Mesothelial cell of epicardium (in vitro differentiated cells): ENCODE results near the gene ITLN2. TPM values are rescaled to one million over a fixed set of nuclear protein-coding genes. Genes with fewer than 3 reads are reported as not detected.
"Not testable (repeated sequence)": the region's sequence is repeated elsewhere in the genome, so short reads cannot be mapped to it uniquely, and the experiment has no call there.

Experiments used
- DNase-seq, 2 experiments: peaks; one replicate each; pipeline ENCODE4 v3.0.0; 2021; ENCODE audit warnings: low spot score in 2 of 2; ENCODE audit not compliant: unreplicated experiment in 2 of 2
- H3K27ac Mint-ChIP-seq: 2 replicates; pipeline ENCODE4 v1.8.0; 2021; ENCODE audit warnings: mixed read lengths
- H3K27me3 Mint-ChIP-seq: 2 replicates; pipeline ENCODE4 v1.8.0; 2021; ENCODE audit warnings: low read depth, mixed read lengths
- H3K36me3 Mint-ChIP-seq: 2 replicates; pipeline ENCODE4 v1.8.0; 2021; ENCODE audit warnings: mixed read lengths
- H3K4me1 Mint-ChIP-seq: 2 replicates; pipeline ENCODE4 v1.8.0; 2021; ENCODE audit warnings: mixed read lengths
- H3K4me3 Mint-ChIP-seq: 2 replicates; pipeline ENCODE4 v1.8.0; 2021; ENCODE audit warnings: mild to moderate bottlenecking, moderate library complexity, mixed read lengths
- H3K9me3 Mint-ChIP-seq: 2 replicates; pipeline ENCODE4 v1.8.0; 2021; ENCODE audit warnings: mixed read lengths
- total RNA-seq: library from RNA; stranded (reverse); gene quantifications from 3 replicates; pipeline ENCODE4 v1.2.1, GENCODE V29; 2021
- TF ChIP-seq, protein P1 (sequence below): fragments of 200-600 bp; sonication (generic); IDR thresholded peaks from one replicate; pipeline ENCODE4 v1.5.0; 2021; ENCODE audit warnings: antibody characterized with exemption; ENCODE audit not compliant: unreplicated experiment

Gene ITLN2
- total RNA-seq, 1 donor from 2014 or later, result 0.72 TPM

DNA sequence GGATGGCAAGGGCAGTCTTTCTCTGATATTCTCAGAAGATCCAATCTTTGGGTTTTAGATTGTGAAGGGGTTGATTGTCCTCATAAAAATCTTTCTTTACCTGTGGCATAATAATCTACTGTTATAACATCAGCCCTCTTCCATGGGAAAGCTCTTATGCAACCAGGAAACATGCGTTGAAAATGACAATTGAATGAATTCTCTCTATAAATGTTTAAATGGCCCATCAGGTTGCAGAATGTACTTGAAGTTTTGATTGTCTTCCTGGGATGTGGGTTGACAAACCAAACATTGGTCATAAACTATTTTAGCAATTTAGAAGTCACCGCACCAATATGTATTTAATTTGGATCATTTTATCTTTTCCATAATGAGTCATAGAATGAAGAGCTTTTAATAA lies 37.9 kb downstream of the ITLN2 start:
- Mint-ChIP-seq H3K9me3 (peaks cover 17% of the 10 kb centered on the region), H3K36me3 (no peaks in the 10 kb centered on the region)

DNA sequence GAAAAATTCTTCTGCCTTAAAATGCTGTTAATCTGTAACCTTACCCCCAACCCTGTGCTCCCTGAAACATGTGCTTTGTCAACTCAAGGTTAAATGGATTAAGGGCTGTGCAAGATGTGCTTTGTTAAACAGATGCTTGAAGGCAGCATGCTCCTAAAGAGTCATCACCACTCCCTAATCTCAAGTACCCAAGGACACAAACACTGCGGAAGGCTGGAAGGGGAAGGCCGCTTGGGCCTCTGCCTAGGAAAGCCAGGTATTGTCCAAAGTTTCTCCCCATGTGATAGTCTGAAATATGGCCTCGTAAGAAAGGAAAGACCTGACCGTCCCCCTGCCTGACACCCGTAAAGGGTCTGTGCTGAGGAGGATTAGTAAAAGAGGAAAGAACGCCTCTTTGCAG lies 41.4 kb downstream of the ITLN2 start:
- H3K4me3 Mint-ChIP-seq, H3K27me3 Mint-ChIP-seq, DNase-seq, H3K9me3 Mint-ChIP-seq, H3K36me3 Mint-ChIP-seq: not testable (repeated sequence)
- Mint-ChIP-seq H3K4me1 (peaks cover 20% of the 10 kb centered on the region), H3K27ac (peak overlapping the region; percentile 60)

More for the DNA sequence above, 37.9 kb downstream of the ITLN2 start:
- Mint-ChIP-seq H3K27ac (no peak overlapping the region), H3K4me3 (no peak overlapping the region), H3K27me3 (peaks cover 2% of the 10 kb centered on the region), H3K4me1 (peaks cover 14% of the 10 kb centered on the region)
- no peak for DNase-seq
- TF ChIP-seq, protein P1, sequence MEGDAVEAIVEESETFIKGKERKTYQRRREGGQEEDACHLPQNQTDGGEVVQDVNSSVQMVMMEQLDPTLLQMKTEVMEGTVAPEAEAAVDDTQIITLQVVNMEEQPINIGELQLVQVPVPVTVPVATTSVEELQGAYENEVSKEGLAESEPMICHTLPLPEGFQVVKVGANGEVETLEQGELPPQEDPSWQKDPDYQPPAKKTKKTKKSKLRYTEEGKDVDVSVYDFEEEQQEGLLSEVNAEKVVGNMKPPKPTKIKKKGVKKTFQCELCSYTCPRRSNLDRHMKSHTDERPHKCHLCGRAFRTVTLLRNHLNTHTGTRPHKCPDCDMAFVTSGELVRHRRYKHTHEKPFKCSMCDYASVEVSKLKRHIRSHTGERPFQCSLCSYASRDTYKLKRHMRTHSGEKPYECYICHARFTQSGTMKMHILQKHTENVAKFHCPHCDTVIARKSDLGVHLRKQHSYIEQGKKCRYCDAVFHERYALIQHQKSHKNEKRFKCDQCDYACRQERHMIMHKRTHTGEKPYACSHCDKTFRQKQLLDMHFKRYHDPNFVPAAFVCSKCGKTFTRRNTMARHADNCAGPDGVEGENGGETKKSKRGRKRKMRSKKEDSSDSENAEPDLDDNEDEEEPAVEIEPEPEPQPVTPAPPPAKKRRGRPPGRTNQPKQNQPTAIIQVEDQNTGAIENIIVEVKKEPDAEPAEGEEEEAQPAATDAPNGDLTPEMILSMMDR, result no peak

GRCh38 chr1:160911925-160912324 lies 42.7 kb downstream of the ITLN2 start:
- no peak overlapping the region for H3K4me3 Mint-ChIP-seq
- H3K4me1 Mint-ChIP-seq, result peaks cover 23% of the 10 kb centered on the region
- H3K27ac Mint-ChIP-seq, result peak overlapping the region; percentile 91
- H3K27me3 Mint-ChIP-seq, result no peaks in the 10 kb centered on the region
- no peak for DNase-seq
- no peaks in the 10 kb centered on the region for H3K9me3 Mint-ChIP-seq
- no peaks in the 10 kb centered on the region for H3K36me3 Mint-ChIP-seq
- TF ChIP-seq, protein P1, result no peak

GRCh38 chr1:160911441-160911840 lies 43.2 kb downstream of the ITLN2 start:
- no peaks in the 10 kb centered on the region for H3K36me3 Mint-ChIP-seq
- peak overlapping the region; percentile 91 for H3K27ac Mint-ChIP-seq
- DNase-seq, result no peak
- H3K4me1 Mint-ChIP-seq, result peaks cover 26% of the 10 kb centered on the region
- TF ChIP-seq, protein P1, result no peak
- no peaks in the 10 kb centered on the region for H3K27me3 Mint-ChIP-seq
- H3K9me3 Mint-ChIP-seq, result no peaks in the 10 kb centered on the region
- H3K4me3 Mint-ChIP-seq, result no peak overlapping the region

- no peaks in the 10 kb centered on the region for H3K9me3 Mint-ChIP-seq
- H3K27ac Mint-ChIP-seq, result peak overlapping the region; percentile 43
- no peak overlapping the region for H3K4me3 Mint-ChIP-seq
- no peaks in the 10 kb centered on the region for H3K27me3 Mint-ChIP-seq
- DNase-seq, result no peak
- TF ChIP-seq, protein P1, result no peak
- H3K4me1 Mint-ChIP-seq, result peaks cover 29% of the 10 kb centered on the region
- H3K36me3 Mint-ChIP-seq, result no peaks in the 10 kb centered on the region
Observed at GRCh38 chr1:160910170-160910750, 44.3 kb downstream of the ITLN2 start.

DNA sequence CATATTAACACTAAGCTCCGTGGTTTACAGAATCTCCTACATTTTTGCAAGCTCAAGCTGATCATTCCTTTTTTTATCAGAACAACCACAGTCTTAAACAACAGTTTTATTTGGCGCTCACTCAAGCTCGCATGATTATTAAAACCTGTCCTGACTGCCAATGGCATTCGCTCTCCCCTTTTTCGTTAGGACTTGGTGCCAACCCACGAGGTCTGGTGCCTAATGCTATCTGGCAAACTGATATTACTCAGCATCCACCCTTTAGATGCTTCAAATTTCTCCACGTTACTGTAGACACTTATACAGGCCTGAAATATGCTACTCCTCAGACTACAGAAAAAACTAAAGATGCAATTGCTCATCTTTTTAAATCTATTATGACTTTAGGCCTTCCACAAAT lies 46.6 kb downstream of the ITLN2 start:
- Mint-ChIP-seq H3K36me3 (no peaks in the 10 kb centered on the region), H3K27me3 (no peaks in the 10 kb centered on the region), H3K27ac (no peak overlapping the region), H3K4me3 (no peak overlapping the region), H3K4me1 (peaks cover 23% of the 10 kb centered on the region), H3K9me3 (no peaks in the 10 kb centered on the region)
- TF ChIP-seq, protein P1, result no peak
- no peak for DNase-seq
